Measurements from ENCODE around the gene SPSB4. TPM values are rescaled to one million over a fixed set of nuclear protein-coding genes. Genes with fewer than 3 reads are reported as not detected.

Gene SPSB4
- total and polyA plus RNA-seq, 9 donors: 0.07 to 0.57 (median 0.12) TPM; not detected in 5

DNA sequence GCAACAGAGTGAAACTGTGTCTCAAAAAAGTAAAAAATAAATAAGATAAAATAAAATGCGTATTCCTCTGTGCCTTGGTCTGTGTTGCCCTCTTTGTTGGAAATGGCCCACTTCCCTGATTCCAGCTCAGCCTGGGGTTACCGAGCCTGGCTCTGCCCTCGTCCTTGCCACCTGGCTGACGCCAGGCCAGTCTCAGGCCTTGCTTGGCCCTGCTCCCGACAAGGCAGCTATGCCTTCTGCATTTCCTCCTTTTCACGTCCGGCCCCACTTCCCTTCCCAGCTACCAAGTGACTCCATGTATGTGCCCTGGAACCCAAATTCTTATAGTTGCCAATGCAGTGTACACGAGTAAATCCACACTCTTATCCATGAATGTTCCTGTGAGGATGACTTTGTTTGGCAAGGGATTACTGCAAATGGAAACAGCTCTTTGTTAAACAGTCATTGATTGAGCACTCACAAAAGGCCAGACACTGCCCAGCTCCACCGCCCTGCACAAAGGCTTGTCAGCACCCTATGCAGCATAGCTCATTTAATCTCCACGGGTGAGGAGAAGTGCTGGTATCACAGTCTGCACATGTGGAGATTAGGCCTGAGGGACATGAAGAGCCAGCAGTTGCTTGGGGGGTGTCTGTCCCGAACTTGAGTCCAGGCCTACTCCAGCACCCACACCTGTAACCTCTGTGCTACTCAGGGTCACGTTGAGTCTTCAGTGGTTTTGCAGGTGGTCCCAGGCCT lies 25.1 kb downstream of the SPSB4 start:
- TF ChIP-seq, protein P1, sequence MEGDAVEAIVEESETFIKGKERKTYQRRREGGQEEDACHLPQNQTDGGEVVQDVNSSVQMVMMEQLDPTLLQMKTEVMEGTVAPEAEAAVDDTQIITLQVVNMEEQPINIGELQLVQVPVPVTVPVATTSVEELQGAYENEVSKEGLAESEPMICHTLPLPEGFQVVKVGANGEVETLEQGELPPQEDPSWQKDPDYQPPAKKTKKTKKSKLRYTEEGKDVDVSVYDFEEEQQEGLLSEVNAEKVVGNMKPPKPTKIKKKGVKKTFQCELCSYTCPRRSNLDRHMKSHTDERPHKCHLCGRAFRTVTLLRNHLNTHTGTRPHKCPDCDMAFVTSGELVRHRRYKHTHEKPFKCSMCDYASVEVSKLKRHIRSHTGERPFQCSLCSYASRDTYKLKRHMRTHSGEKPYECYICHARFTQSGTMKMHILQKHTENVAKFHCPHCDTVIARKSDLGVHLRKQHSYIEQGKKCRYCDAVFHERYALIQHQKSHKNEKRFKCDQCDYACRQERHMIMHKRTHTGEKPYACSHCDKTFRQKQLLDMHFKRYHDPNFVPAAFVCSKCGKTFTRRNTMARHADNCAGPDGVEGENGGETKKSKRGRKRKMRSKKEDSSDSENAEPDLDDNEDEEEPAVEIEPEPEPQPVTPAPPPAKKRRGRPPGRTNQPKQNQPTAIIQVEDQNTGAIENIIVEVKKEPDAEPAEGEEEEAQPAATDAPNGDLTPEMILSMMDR (IDR thresholded peaks at IDR 0.05): no peak
- no peak for TF ChIP-seq POLR2A (IDR thresholded peaks at IDR 0.05)
- no peak for TF ChIP-seq EP300 (IDR thresholded peaks at IDR 0.05)
- H3K36me3 ChIP-seq: no peaks in the 10 kb centered on the region
- no peaks in the 10 kb centered on the region for H3K27me3 ChIP-seq
- intact Hi-C loops (cut with DNase I): no loop called here
- no peak for DNase-seq
- H3K4me3 ChIP-seq: no peak overlapping the region
- no peaks in the 10 kb centered on the region for H3K9me3 ChIP-seq
- H3K4me1 ChIP-seq (ENCODE audit: insufficient read depth): peaks cover 5% of the 10 kb centered on the region
- peak overlapping the region in 1 of 2 donors; percentile 34 for H3K27ac ChIP-seq
- 75 to 80% (median 77%) methylated on average over 12 of the region's 12 CpGs for WGBS, 3 donors

DNA sequence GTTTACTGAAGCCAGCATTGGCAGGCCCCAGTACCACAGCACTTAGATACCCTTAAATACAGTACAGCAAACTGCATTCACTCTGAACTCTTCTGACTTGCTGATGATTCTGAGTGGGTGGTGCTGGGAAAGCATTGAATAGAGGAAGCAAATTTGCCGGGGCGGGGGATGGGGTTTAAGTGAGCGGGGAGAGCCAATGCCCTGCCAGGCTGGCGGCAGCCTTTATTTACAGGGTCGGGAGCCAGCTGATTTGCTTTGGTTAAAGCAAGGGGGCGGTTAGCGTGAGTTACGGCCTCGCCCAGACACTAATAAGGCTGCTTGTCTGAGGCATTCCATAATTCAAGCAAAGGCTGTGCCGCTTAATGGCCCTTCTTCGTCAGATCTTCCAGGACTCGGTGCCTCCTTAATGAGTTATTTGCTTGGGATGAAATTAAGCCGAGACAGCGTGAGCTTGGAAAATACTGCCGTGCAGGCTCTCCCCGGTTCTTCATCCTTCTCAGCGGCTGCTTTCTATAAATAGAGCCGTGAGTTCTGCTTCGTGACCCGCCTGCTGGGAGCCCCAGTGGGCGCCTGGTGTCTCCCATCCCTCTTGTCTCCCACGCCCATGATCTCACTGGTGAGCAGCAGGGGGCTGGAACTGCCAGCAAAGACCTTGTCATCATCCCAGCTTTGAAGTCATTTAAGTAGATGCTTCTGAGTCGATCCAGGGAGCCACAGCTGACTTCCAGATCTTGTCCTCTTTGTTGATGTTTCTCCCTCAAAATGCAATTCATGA lies 25.8 kb downstream of the SPSB4 start:
- DNase-seq: peak; percentile 31 to 66 (median 45)
- intact Hi-C loops (cut with DNase I): no loop called here
- peaks cover 5% of the 10 kb centered on the region for H3K4me1 ChIP-seq (ENCODE audit: insufficient read depth)
- no peak for TF ChIP-seq POLR2A (IDR thresholded peaks at IDR 0.05)
- TF ChIP-seq EP300 (IDR thresholded peaks at IDR 0.05): no peak
- TF ChIP-seq, protein P1 (IDR thresholded peaks at IDR 0.05): no peak
- no peaks in the 10 kb centered on the region for H3K9me3 ChIP-seq
- peak overlapping the region; percentile 34 to 64 for H3K27ac ChIP-seq
- no peaks in the 10 kb centered on the region for H3K27me3 ChIP-seq
- peak overlapping the region; percentile 20 for H3K4me3 ChIP-seq
- no peaks in the 10 kb centered on the region for H3K36me3 ChIP-seq
- WGBS, 3 donors: 1 to 18% (median 2%) methylated on average over 23 of the region's 23 CpGs

DNA sequence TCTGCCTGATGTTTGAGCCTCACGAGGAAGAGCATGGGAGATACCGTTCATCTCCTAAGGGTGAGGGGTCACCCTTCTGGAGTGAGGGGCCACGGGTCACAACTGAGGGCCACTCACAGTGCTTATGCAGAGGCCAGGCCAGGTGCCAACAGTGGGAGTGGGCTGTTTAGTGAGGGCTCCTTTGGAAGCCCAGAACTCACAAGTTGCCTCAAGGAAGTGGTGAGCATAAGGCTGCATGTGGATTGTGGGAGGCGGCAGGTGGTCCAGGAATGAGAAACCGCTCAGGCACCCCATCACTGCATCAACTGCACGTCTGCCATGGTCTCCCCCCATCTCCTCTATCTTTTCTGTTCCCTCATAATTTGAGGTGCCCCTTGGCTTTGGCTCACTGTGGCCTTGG lies 26.5 kb downstream of the SPSB4 start:
- TF ChIP-seq, protein P1 (IDR thresholded peaks at IDR 0.05): no peak
- TF ChIP-seq POLR2A (IDR thresholded peaks at IDR 0.05): no peak
- no peak for TF ChIP-seq EP300 (IDR thresholded peaks at IDR 0.05)
- Histone ChIP-seq H3K27me3 (no peaks in the 10 kb centered on the region), H3K9me3 (no peaks in the 10 kb centered on the region), H3K4me3 (no peak overlapping the region), H3K4me1 (ENCODE audit: insufficient read depth) (peaks cover 5% of the 10 kb centered on the region), H3K36me3 (no peaks in the 10 kb centered on the region), H3K27ac (peak overlapping the region in 1 of 2 donors; percentile 34)
- DNase-seq: no peak
- intact Hi-C loops (cut with DNase I): no loop called here
- 54 to 66% (median 62%) methylated on average over 6 of the region's 6 CpGs for WGBS, 3 donors

DNA sequence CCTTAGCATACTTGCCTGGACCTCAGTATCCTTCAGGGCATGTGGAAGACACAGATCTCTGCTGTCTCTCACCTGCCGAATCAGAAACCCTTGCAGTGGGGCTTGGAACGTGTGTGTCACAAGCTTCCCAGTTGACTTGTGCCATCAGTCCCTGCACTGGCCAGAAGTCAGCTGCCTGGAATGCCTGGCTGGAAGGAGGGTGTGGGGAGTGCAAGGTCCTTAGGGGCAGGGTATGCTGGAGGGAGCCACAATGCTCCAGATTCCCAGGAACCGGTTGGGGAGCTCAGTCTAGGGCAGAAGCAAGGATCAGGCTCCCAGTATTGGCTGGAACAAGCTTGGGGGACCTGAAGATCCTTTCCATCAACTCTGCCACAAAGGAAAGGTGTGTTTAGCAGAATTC lies 27.1 kb downstream of the SPSB4 start:
- intact Hi-C loops (cut with DNase I): no loop called here
- H3K4me1 ChIP-seq (ENCODE audit: insufficient read depth): peaks cover 5% of the 10 kb centered on the region
- H3K27me3 ChIP-seq: no peaks in the 10 kb centered on the region
- WGBS, 3 donors: 81 to 92% (median 92%) methylated on average over 3 of the region's 3 CpGs
- TF ChIP-seq, protein P1 (IDR thresholded peaks at IDR 0.05): no peak
- TF ChIP-seq POLR2A (IDR thresholded peaks at IDR 0.05) (no peak), EP300 (IDR thresholded peaks at IDR 0.05) (no peak)
- H3K36me3 ChIP-seq: no peaks in the 10 kb centered on the region
- no peak overlapping the region for H3K27ac ChIP-seq
- no peak for DNase-seq
- no peaks in the 10 kb centered on the region for H3K9me3 ChIP-seq
- H3K4me3 ChIP-seq: no peak overlapping the region

All from ovary (tissue), 9 donors.